T-helper 22 cell (primary cell): ENCODE data around the gene SLC16A6.
"Not testable (repeated sequence)": the region's sequence is repeated elsewhere in the genome, so short reads cannot be mapped to it uniquely, and the experiment has no call there.

ENCODE experiments used
- DNase-seq: peaks from one replicate; pipeline ENCODE4 v3.0.0-alpha.2; 2020; ENCODE audit warnings: low read depth

SLC16A6 gene

DNA sequence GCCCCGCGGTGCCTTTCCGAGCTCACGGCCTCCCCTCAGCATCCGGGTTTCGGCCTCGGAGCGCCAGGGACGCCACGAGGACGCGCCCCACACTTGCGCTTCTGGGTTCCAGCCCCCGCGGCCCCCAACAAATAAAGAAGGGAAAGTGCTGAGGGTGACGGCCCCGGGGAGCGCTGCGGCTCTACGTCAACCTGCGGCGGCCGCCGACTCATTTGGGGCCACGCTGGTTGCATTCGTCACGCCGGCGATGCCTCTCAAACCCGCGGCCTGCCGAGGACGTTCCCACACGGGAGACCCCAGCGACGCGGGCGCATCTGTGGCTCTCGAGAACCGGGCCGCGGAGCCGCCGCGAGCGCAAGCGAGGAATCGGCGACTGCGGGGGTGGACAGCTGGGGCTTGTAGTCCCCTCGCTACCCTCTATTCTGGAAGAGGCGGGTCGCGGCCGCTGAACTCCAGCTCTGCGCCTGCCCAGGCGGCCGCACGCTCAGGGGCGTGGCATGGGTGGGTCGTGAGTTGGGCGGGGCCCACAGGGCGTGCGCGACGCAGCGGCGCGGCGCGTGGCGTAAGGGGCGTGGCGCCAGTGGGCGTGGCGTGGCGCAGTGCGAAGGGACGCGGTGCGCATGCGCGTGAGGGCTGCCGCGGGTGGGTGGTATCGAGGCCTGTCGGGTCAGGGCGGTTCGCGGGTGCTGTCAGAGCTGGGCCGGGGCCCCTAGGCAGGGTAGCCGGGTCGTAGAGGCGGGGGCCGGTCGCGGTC, 43.3 kb downstream of the SLC16A6 start, which contains the start of gene AMZ2:
Gene AMZ2, plus strand, starts transcription at position 599 of the 754 bp plus-strand sequence. CDS start 2,145 bp downstream, outside the sequence.
- peak; percentile 89 for DNase-seq

DNA sequence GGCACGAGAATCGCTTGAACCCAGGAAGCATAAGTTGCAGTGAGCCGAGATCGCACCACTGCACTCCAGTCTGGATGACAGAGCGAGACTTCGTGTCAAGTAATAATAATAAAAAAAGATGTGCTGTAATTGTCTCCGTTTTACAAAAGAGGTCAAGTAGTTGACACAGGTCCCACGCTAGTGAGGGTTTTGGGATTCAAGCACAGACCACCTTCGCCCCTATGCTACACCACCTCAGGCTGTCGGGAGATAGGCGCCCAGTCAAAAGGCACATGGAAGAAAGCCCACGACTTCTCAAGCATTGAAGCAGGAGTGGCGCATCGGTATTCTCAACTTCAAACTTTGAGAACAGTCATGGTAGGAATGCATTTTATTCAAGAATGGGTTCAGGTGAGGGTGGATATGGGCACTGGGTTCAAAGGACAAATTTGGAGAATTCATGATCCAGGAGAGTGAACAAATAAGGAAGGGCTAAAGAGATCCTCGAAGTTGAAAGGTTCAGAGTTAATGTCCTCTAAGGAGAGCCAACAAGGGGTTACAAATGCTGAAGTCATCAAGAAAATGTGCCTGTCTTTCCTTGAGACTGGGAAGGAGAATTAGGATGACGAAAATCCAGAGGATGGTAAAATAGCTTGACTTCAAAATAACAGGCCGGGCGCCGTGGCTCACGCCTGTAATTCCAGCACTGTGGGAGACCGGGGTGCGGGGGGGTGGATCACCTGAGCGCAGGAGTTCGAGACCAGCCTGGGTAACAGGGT, 44.5 kb downstream of the SLC16A6 start:
- DNase-seq = no peak

DNA sequence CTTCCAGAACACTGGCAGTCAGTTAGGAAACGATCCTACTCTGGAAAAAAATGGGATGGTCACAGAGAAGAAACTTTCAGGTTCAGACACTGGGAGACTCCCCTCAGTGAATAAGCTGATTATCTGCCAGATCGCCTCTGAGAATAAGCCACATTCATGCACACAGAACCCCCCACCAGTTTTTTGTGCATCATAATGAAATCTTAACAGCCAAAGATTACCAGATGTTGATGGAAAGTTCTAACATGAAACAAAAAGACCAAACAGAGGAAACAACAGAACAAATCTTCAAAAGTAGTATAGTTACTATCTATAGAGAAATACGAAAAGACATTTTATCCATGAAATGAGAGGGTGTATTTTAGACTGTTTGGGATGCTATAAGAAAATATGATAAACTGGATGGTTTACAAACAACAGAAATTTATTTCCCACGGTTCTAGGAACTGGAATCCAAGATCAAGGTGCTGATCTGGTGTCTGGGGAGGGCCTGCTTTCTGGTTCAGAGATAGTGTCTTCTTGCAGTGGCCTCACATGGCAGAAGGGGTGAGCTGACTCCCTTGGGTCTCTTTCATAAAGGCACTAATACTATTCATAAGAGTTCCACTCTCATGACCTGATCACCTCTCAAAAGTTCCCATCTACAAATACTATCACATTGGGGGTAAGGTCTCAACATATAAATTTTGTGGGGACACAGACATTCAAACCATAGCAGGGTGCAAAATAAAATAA, 51.1 kb downstream of the SLC16A6 start:
- DNase-seq = no peak

DNA sequence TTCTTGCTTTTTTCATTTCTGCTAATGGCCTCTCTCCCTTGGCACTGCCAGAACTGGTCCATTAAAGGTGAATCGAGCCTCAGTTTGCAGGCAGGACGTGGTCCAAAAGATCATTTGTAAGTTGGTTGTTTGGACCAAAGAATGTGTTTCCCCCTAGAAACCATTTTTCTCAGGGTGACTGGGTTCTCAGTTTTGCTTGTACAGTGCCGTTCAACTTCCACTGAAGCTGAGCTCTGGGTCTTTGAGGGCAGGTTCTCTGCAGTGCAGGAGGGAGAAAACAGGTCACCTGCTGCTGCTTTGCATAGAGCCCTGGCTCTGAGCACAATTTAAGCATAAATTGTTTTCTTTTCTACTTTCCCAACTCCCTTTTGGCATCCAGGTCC, 52.1 kb downstream of the SLC16A6 start:
- DNase-seq = no peak

DNA sequence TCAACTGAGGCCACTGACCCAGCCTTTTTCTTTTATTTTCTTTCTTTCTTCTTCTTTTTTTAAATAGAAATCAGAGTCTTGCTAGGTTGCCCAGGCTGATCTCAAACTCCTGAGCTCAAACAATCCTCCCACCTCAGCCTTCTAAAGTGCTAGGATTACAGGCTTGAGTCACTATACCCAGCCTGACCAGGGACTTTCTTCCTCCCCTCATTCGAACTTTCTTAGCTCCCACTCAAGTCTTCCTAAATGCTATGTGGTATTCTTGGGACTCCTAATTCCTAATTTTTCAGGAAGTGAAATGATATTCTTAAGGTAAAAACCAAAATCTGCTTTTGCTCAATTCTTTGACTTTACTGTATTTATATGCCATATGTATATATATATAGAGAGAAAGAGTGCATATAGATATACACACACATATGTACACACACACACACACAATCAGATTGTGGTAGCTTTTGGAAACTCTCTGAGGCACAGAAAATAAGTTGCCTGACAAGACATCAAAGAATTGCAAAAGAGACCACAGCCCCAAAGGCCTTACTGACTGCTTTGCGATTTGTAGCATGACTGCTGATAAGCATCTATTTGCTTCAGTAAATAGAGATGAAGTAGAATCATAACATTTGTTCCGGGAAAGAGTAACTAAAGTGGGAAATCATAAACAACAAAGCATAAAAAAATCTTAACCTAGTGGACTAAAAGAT, 52.6 kb downstream of the SLC16A6 start:
- DNase-seq = peak; percentile 46

DNA sequence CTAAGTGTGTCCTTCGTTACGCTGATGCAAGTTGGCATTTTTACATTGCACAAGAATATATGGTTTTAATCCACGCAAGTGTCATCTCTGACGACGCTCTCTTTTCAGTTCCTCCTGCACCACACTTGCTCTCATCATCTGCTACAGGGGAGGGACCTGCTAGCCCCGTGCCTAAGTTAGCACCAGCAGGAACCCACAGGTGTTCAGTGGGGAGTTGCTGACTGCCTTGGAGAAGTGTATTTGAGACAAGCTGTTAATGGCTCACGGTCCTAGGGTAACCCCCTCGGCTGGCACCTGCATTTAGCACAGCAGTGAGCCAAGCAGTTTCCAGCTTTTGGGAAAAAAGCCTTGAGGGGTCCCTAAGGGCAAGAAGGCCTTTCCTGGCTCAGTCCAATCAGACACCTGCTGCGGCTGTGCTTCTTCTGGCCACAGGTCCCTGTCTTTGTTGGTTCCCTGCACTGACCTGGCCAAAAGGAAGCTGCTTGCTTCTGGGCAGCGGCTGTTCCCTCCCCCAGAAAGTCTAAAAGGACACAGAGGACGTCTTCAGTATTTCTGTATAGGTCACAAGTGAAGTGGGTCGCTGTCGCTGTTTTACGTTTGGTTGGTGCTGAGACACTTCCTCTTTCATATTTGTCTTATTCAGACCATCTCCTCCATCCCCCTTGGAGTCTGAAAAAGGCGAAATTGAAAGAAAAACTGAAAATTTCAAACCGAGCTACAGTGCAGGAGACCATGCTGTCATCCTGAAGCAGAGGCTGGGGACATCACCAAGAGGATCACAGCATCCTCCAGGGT, 53.4 kb downstream of the SLC16A6 start:
- peak; percentile 60 for DNase-seq

DNA sequence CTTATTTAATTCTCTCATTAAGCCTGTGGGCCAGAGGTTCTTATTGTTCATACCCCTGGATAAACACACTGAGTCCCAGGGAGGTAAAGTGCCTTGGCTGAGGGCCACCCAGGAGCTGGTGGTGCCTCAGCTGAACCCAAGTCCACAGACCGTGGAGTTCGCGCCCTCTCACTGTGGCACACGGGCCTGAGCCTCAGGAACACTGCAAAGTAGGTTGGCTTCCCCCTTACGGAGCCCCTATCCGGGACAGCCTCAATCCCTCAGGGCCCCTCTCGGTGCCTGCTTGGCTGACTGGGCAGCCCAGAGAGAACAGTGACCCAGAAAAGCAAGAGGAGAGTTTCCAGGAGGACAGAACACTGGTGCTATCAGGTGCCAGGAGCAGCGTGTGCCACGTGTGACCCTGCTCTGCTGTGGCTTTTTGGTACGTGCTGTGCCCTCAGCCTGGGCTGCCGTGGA, 55.6 kb downstream of the SLC16A6 start:
- DNase-seq = not testable (repeated sequence)

DNA sequence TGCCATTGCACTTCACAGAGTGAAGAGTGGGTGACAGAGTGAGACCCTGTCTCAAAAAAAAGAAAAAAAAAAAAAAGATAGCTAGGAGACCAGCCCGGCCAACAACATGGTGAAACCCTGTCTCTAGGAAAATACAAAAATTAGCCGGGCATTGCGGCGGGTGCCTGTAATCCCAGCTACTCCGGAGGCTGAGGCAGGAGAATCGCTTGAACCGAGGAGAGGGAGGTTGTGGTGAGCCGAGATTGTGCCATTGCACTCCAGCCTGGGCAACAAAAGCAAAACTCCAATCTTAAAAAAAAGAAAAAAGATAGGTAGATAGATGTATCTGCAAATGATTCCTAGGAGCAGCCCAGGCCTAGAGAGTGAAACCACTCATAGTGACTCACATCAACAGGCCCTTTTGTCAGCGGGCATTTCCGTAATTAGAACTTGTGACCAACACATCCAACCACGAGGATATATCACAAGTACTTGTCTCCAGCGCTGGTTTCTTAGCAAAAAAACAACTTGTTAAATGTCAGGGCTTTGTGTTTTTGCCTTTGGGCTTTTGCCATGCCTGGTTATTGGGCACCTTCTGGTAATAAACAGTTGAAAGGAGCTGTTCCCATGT, 56.1 kb downstream of the SLC16A6 start:
- DNase-seq = peak; percentile 64

DNA sequence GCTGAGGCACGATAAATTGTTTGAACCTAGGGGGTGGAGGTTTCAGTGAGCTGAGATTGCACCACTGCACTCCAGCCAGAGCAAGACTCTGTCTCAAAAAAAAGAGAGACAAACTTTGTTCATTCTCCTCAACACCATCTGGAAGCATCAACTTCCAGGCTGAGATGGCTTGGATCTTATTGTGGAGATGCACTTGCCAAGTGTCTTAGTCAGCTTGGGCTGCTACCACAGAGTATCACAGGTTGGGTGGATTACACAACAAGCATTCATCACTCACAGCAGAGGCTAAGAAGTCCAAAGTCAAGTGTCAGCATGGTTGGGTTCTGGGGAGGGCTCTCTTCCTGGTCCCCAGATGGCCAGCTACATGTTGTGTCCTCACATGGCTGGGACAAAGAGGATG, 58.2 kb downstream of the SLC16A6 start:
- not testable (repeated sequence) for DNase-seq

DNA sequence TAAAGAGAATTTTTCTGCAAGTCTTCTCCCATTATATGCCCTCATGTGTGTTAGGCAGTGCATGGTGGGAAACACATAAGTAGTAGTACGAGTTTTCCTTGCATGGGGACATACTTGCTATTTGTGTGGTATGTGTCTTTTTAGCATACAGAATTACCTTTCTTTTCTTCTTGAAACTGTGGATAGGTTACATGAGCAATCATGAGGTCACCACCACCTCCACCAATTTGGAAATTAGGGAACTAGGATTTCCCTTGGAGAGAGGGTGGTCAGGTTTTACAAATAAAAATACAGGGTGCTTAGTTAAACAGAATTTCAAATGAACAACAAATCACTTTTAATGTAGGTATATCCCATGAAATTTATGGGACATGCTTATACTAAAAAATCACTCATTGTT, 59.4 kb downstream of the SLC16A6 start:
- no peak for DNase-seq

DNA sequence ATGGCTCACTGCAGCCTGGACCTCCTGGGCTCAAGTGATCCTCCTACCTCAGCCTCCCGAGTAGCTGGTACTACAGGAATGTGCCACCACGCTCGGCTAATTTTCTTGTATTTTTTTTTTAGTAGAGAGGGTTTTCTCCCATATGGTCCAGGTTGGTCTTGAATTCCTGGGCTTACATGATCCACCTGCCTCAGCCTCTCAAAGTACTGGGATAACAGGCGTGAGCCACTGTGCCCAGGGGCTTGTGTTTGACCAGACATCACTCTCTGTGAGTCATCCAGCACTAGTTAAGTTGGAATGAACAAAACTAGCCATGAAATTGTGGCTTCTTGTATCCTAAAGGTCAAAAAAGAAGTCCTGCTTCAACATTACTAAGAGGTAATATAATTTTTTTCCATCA, 59.8 kb downstream of the SLC16A6 start:
- DNase-seq = not testable (repeated sequence)

DNA sequence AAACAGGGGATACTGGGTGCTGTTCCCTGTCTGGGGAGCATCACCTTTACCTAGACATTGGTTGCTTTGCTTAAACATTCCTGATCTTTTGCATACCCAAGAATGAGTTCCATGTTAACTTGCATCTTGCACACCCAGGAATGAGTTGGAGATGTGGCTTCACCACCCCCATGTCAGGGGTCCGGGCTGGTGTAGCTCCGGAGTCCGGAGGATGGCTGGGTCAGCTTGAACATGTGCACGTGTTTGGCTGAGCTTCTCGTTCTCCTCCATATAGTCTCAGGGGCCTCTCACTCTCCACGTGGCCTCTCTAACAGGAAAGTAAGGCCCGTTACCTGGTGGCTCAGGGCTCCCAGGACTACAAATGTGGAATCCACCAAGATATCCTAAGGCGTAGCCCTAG, 61.3 kb downstream of the SLC16A6 start:
- DNase-seq = no peak

DNA sequence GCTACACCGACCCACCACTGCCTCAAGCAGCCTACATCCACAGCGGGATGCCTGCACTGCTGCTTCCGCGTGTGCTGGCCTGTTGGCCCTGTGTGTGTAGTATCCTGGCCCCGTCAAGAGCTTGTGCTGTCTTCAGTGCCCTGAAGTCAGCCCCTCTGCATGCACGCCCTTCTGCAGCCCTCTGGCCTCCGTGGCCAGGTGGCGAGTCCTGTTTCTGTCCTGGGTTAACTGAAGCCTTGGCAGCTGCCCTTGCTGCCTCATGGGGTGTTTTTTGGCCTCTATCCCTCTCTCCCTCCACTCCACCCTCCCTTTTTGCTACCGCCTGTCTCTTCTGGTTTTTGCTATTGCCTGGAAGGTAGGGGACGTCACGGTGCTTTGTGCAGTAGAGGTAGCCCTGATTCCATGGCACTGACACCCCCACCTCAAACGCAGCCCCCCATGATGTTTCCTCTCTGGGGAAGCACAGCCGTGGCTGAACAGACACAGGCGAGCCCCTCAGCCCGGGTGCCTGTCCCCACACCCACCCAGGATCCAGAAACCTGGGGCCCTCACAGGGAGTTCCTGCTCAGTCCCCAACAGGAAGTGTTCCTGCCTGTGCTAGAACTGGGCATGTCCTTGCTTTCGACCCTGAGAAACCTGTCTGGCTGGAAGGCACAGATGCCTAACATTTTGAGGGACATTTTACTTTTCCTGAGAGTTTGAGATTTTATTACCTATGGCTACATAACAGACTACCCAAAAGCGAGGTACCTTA, 61.9 kb downstream of the SLC16A6 start:
- no peak for DNase-seq

DNA sequence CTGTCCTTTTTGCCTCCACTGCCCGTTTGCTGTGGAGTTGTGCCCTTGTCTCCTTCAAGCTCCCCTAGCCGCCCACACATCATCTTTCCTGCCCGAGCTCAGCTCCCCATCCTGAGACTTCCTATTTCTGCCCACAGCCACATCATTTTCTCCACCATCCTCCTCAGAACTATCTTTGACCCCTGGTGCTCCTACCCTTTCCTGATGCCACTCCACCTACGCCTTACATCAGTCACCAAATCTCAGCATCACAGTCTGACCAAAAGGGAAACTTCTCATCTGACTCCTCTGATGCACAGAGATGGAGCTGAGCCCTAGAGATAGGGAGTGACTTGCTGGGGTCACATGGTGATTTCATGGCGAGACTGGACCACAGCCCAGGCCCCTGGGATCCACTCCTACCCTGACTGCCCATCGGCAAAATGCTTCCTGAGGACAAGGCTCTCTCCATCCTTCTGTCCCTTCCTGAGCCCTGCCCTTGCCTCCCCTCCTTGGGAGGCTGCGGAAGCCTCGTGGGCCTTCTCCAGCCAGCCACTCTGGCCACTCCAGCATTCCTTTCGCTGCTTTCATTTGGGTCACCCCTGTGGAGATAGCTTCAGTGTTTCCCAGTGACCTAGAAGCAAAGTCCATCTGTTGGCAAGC, 62.8 kb downstream of the SLC16A6 start:
- not testable (repeated sequence) for DNase-seq

DNA sequence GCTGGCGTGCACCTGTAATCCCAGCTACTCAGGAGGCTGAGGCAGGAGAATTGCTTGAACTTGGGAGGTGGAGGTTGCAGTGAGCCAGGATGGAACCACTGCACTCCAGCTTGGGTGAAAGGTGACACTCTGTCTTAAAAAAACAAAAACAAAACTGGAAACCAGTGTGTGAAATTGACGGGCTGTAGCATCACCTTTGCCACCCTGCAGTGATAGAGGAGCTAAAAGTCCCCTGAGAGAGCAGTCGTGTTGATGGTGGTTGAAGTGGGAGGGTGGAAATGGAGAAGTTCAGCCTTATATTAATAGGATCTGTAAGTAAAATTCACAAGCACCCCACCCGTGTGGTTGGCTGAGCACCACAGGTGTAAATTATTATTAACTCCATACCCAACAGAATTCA, 65.9 kb downstream of the SLC16A6 start:
- not testable (repeated sequence) for DNase-seq

DNA sequence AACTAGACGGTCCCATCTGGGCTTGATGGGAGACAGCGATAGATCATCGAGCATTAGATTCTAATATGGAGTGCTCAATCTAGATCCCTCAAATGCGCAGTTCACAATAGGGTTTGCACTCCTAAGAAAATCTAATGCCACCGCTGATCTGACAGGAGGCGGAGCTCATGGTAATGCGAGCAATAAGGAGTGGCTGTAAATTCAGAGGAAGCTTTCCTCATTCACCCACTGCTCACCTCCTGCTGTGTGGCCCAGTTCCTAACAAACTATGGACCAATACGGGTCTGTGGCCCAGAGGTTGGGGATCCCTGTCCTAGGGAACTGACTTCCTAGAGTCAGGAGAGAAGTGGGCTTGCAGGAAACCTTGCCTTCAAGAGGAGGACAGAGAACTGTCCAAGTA, 68.3 kb downstream of the SLC16A6 start:
- DNase-seq = no peak

DNA sequence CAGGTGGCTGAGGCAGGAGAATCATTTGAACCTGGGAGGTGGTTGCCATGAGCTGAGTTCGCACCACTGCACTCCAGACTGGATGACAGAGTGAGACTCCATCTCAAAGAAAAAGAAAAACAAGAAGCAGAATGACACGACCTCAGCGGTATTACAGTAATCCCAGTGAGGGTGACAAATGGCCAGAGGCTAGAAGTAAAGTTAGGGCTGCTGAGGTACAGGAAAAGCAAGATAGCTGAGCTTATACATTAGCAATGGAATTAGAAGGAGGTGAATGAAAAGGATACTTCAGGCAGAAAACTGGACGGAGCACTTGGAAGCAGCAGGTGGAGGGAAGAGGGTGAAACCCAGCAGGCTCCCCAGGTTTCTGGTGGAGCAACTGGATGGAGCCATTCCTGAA, 69.1 kb downstream of the SLC16A6 start:
- no peak for DNase-seq

DNA sequence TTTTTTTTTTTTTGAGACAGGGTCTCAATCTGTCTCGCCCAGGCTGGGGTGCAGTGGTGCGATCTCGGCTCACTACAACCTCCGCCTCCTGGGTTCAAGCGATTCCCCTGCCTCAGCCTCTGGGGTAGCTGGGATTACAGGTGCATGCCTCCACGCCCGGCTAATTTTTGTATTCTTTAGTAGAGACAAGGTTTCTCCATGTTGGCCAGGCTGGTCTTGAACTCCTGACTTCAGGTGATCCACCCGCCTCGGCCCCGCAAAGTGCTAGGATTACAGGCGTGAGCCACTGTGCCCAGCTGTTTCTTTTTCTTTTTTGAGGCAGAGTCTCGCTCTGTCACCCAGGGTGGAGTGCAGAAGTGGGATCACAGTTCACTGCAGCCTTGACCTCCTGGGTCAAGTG, 70.1 kb downstream of the SLC16A6 start:
- not testable (repeated sequence) for DNase-seq

DNA sequence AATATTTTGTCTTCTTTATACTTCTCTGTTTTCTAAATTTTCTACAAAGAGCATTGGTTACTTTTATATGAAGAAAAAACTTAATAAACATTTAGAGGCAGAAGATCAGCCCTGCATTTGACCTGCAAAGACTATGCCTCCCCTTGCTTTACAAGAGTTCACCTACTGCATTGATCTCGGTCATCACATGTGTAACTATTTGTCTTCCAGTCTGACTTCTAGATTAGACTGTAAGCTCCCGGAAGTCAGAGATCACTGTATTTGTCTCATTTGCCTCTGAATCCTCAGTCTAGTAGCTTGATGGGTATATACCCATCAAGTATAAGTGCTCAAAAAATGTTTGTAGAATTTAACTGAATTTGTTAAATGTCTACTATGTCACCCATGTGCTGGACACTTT, 70.7 kb downstream of the SLC16A6 start:
- not testable (repeated sequence) for DNase-seq
